ENCODE results near the gene HMOX1. TPM values are rescaled to one million over a fixed set of nuclear protein-coding genes. Genes with fewer than 3 reads are reported as not detected.

Gene HMOX1
- polyA plus RNA-seq, 1 donor (not counting 4 experiments of a cell fraction or from before 2014, with no cell fraction given): 1.5 TPM

DNA sequence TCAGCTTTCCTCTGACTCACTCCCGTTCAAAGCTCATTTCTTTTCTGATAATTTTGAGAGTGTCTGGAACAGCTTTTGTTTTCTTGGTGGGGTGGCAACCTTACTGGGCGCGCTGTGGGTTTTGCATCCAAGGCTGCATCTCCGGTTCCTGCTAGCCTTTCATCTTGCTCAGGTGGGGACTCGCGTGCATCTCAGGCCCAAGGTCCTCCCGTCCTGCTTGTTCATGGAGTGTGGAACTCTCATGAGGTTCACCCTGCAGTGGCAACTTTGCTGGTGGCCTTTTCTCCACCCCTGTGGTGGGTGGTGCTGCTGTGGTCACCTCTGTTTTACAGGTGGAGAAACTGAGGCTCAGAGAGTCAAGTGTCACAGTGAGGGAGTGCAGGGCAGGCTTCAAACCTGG, 44.6 kb downstream of the HMOX1 start:
- H3K9ac ChIP-seq (ENCODE audit: control insufficient read depth, extremely low read depth, insufficient read depth, low read length): no peak overlapping the region
- dilution Hi-C loops (cut with MboI; ENCODE audit: extremely low pct_ligation_motif_present, low sequenced_read_pairs): no loop called here

GRCh38 chr22:35425971-35426800, 45.3 kb downstream of the HMOX1 start:
- peak overlapping the region; percentile 15 for H3K9ac ChIP-seq (ENCODE audit: control insufficient read depth, extremely low read depth, insufficient read depth, low read length)
- no peak for DNase-seq (ENCODE audit: low read depth, low spot score)
- no peak overlapping the region for H3K4me2 ChIP-seq (ENCODE audit: control insufficient read depth, extremely low read depth, insufficient read depth, low read depth, low read length)
- H4K20me1 ChIP-seq (ENCODE audit: control insufficient read depth, extremely low read depth, insufficient read depth, low read length): no peaks in the 10 kb centered on the region
- TF ChIP-seq, protein P1, sequence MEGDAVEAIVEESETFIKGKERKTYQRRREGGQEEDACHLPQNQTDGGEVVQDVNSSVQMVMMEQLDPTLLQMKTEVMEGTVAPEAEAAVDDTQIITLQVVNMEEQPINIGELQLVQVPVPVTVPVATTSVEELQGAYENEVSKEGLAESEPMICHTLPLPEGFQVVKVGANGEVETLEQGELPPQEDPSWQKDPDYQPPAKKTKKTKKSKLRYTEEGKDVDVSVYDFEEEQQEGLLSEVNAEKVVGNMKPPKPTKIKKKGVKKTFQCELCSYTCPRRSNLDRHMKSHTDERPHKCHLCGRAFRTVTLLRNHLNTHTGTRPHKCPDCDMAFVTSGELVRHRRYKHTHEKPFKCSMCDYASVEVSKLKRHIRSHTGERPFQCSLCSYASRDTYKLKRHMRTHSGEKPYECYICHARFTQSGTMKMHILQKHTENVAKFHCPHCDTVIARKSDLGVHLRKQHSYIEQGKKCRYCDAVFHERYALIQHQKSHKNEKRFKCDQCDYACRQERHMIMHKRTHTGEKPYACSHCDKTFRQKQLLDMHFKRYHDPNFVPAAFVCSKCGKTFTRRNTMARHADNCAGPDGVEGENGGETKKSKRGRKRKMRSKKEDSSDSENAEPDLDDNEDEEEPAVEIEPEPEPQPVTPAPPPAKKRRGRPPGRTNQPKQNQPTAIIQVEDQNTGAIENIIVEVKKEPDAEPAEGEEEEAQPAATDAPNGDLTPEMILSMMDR (optimal IDR thresholded peaks at IDR 0.05 in 1 of 3, IDR thresholded peaks at IDR 0.05 in 1 of 3, conservative IDR thresholded peaks at IDR 0.05 in 1 of 3; ENCODE audit: extremely low read depth in 1 of 3, insufficient read depth in 2 of 3, low read length in 3 of 3): no peak
- no peak for TF ChIP-seq EZH2 (IDR thresholded peaks at IDR 0.05; ENCODE audit: low read length)
- no peak overlapping the region for H3K4me3 ChIP-seq (ENCODE audit: control insufficient read depth in 2 of 3, extremely low read depth in 1 of 3, insufficient read depth in 2 of 3, low read depth in 1 of 3, low read length in 3 of 3)
- H3K27ac ChIP-seq (ENCODE audit: control insufficient read depth, insufficient read depth, low read length): no peak overlapping the region
- peaks cover 0 to 19% of the 10 kb centered on the region in 2 experiments for H3K36me3 ChIP-seq (ENCODE audit: control insufficient read depth in 2 of 2, extremely low read depth in 1 of 2, insufficient read depth in 2 of 2, low read length in 2 of 2)
- FAIRE-seq: no peak
- H3K79me2 ChIP-seq (ENCODE audit: control insufficient read depth, insufficient read depth, low read length): no peaks in the 10 kb centered on the region
- H3K9me1 ChIP-seq (ENCODE audit: control insufficient read depth, extremely low read depth, insufficient read depth, low read length): no peaks in the 10 kb centered on the region
- dilution Hi-C loops (cut with MboI; ENCODE audit: extremely low pct_ligation_motif_present, low sequenced_read_pairs): no loop called here
- H3K4me1 ChIP-seq (ENCODE audit: control insufficient read depth, extremely low read depth, insufficient read depth, low read length): peaks cover 7% of the 10 kb centered on the region
- no peaks in the 10 kb centered on the region for H3K9me3 ChIP-seq (ENCODE audit: control insufficient read depth, low read depth, low read length)
- H2AFZ ChIP-seq (ENCODE audit: control insufficient read depth, low read length): no peak overlapping the region
- H3K27me3 ChIP-seq (ENCODE audit: control insufficient read depth, extremely low read depth, insufficient read depth, low read length): no peaks in the 10 kb centered on the region

More for the DNA sequence above, 44.6 kb downstream of the HMOX1 start:
- H3K36me3 ChIP-seq (ENCODE audit: control insufficient read depth in 2 of 2, extremely low read depth in 1 of 2, insufficient read depth in 2 of 2, low read length in 2 of 2): peaks cover 0 to 23% of the 10 kb centered on the region in 2 experiments
- H3K4me2 ChIP-seq (ENCODE audit: control insufficient read depth, extremely low read depth, insufficient read depth, low read depth, low read length): no peak overlapping the region
- peaks cover 4% of the 10 kb centered on the region for H3K4me1 ChIP-seq (ENCODE audit: control insufficient read depth, extremely low read depth, insufficient read depth, low read length)
- no peaks in the 10 kb centered on the region for H3K9me3 ChIP-seq (ENCODE audit: control insufficient read depth, low read depth, low read length)
- H3K9me1 ChIP-seq (ENCODE audit: control insufficient read depth, extremely low read depth, insufficient read depth, low read length): no peaks in the 10 kb centered on the region
- H3K4me3 ChIP-seq (ENCODE audit: control insufficient read depth in 2 of 3, extremely low read depth in 1 of 3, insufficient read depth in 2 of 3, low read depth in 1 of 3, low read length in 3 of 3): no peak overlapping the region
- no peaks in the 10 kb centered on the region for H3K79me2 ChIP-seq (ENCODE audit: control insufficient read depth, insufficient read depth, low read length)
- TF ChIP-seq EZH2 (IDR thresholded peaks at IDR 0.05; ENCODE audit: low read length): no peak
- TF ChIP-seq, protein P1 (optimal IDR thresholded peaks at IDR 0.05 in 1 of 3, IDR thresholded peaks at IDR 0.05 in 1 of 3, conservative IDR thresholded peaks at IDR 0.05 in 1 of 3; ENCODE audit: extremely low read depth in 1 of 3, insufficient read depth in 2 of 3, low read length in 3 of 3): no peak
- DNase-seq (ENCODE audit: low read depth, low spot score) (no peak), FAIRE-seq (no peak)
- no peaks in the 10 kb centered on the region for H3K27me3 ChIP-seq (ENCODE audit: control insufficient read depth, extremely low read depth, insufficient read depth, low read length)
- H4K20me1 ChIP-seq (ENCODE audit: control insufficient read depth, extremely low read depth, insufficient read depth, low read length): no peaks in the 10 kb centered on the region
- H3K27ac ChIP-seq (ENCODE audit: control insufficient read depth, insufficient read depth, low read length): no peak overlapping the region
- H2AFZ ChIP-seq (ENCODE audit: control insufficient read depth, low read length): no peak overlapping the region
